A673 (cell line): Measurements from ENCODE around the gene ST8SIA5. TPM values are rescaled to one million over a fixed set of nuclear protein-coding genes. Genes with fewer than 3 reads are reported as not detected.

Experiments
- BruUV-seq: library from RNA; stranded (reverse); fragments of 400-500 nt; replicated peaks from 2 replicates; lab custom pipeline; 2021; lab: Mats Ljungman, UMichigan
- CTCF ChIA-PET: fragments of 300-600 bp; sonication (Branson Sonifier 250); formaldehyde crosslinking; loops from one replicate; lab custom pipeline; 2022; ENCODE audit warnings: antibody characterized with exemption; lab: Charles Lee
- POLR2A ChIA-PET: fragments of 300-600 bp; sonication (Branson Sonifier 250); formaldehyde crosslinking; loops from one replicate; lab custom pipeline; 2022; ENCODE audit warnings: antibody characterized with exemption; ENCODE audit not compliant: low non-redundant PET; lab: Charles Lee
- DNase-seq: peaks from one replicate; pipeline ENCODE4 v3.0.0-alpha.2; 2015; ENCODE audit warnings: low spot score
- H3K27ac ChIP-seq: fragments of 200-600 bp; sonication (generic); 2 replicates; pipeline ENCODE4 v1.5.1; 2016; ENCODE audit warnings: mixed run types, low read depth, mild to moderate bottlenecking, mixed read lengths, antibody characterized with exemption, low read length; ENCODE audit not compliant: poor library complexity, severe bottlenecking
- H3K27me3 ChIP-seq: fragments of 200-600 bp; sonication (generic); replicated peaks from 2 replicates; pipeline ENCODE4 v1.6.1; 2017; ENCODE audit warnings: mixed run types, low read depth, mild to moderate bottlenecking, mixed read lengths, antibody characterized with exemption, low read length; ENCODE audit not compliant: insufficient read depth, poor library complexity
- H3K36me3 ChIP-seq: fragments of 200-600 bp; sonication (generic); 2 replicates; pipeline ENCODE4 v1.6.1; 2016; ENCODE audit warnings: mixed run types, mild to moderate bottlenecking, mixed read lengths, antibody characterized with exemption, low read length; ENCODE audit not compliant: insufficient read depth, poor library complexity, severe bottlenecking
- H3K4me1 ChIP-seq: fragments of 200-600 bp; sonication (generic); 2 replicates; pipeline ENCODE4 v1.6.1; 2017; ENCODE audit warnings: mixed run types, mild to moderate bottlenecking, mixed read lengths, antibody characterized with exemption, low read length; ENCODE audit not compliant: insufficient read depth, poor library complexity, severe bottlenecking
- H3K4me3 ChIP-seq: fragments of 200-600 bp; sonication (generic); 2 replicates; pipeline ENCODE4 v1.5.1; 2016; ENCODE audit warnings: low read depth, mixed run types, mild to moderate bottlenecking, mixed read lengths, low read length; ENCODE audit not compliant: poor library complexity, severe bottlenecking
- H3K9me3 ChIP-seq: fragments of 200-600 bp; sonication (generic); 2 replicates; pipeline ENCODE4 v1.6.1; 2016; ENCODE audit warnings: mixed run types, low read depth, mild to moderate bottlenecking, mixed read lengths, antibody characterized with exemption, low read length; ENCODE audit not compliant: poor library complexity, severe bottlenecking
- EZH2 ChIP-seq: fragments of 200-600 bp; sonication (generic); IDR thresholded peaks from 2 replicates; pipeline ENCODE4 v1.6.1; 2017; ENCODE audit warnings: borderline replicate concordance, low read depth, mild to moderate bottlenecking, mixed read lengths, antibody characterized with exemption, low read length; ENCODE audit not compliant: poor library complexity, severe bottlenecking
- intact Hi-C: fragments of 100-400 bp; cut with micrococcal nuclease; formaldehyde crosslinking; loops from one replicate; pipeline ENCODE4 v1.10.0; 2022; ENCODE audit not compliant: unreplicated experiment
- total RNA-seq: library from RNA; stranded (reverse); gene quantifications from 2 replicates; pipeline ENCODE4 v1.2.3, GENCODE V29; 2021
- TF ChIP-seq, protein P1 (sequence below): fragments of 300-800, 200-600 bp; sonication (generic); conservative IDR thresholded peaks from 2 replicates; pipeline ENCODE4 v1.5.1; 2017; ENCODE audit warnings: low read depth, mild to moderate bottlenecking, antibody characterized with exemption, low read length, moderate library complexity, mixed read lengths

ST8SIA5 gene
- total RNA-seq, 1 experiment from 2014 or later, result 17.9 TPM

DNA sequence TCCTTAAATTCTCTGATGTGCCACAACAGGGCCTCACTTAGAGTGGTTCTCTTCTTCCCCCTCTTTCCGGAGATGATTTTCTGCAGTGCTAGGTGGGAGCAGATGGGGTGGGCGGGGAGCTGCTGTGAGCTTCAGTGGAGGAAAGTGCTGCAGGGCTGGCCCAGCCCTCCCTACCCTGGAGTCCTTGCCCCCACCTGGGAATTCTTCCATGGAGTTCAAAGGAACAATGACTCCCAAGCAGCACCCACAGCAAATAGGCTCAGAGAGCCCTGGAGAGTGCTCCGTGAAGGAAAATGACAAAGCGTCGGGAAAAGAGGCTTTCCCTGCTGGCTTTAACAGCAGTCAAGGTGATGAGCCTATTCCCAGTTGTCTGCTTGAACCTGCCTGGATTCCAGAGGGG is 128.6 kb downstream of the ST8SIA5 start:
- intact Hi-C loops, result no loop called here
- no peak for DNase-seq
- CTCF ChIA-PET, result no interaction called here
- TF ChIP-seq, protein P1, sequence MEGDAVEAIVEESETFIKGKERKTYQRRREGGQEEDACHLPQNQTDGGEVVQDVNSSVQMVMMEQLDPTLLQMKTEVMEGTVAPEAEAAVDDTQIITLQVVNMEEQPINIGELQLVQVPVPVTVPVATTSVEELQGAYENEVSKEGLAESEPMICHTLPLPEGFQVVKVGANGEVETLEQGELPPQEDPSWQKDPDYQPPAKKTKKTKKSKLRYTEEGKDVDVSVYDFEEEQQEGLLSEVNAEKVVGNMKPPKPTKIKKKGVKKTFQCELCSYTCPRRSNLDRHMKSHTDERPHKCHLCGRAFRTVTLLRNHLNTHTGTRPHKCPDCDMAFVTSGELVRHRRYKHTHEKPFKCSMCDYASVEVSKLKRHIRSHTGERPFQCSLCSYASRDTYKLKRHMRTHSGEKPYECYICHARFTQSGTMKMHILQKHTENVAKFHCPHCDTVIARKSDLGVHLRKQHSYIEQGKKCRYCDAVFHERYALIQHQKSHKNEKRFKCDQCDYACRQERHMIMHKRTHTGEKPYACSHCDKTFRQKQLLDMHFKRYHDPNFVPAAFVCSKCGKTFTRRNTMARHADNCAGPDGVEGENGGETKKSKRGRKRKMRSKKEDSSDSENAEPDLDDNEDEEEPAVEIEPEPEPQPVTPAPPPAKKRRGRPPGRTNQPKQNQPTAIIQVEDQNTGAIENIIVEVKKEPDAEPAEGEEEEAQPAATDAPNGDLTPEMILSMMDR, result no peak
- TF ChIP-seq EZH2, result no peak
- Histone ChIP-seq H3K9me3 (no peaks in the 10 kb centered on the region), H3K36me3 (no peaks in the 10 kb centered on the region), H3K27me3 (no peaks in the 10 kb centered on the region), H3K4me1 (peaks cover 10% of the 10 kb centered on the region), H3K4me3 (no peak overlapping the region), H3K27ac (no peak overlapping the region)
- BruUV-seq, result no TSS peak
- POLR2A ChIA-PET, result no interaction called here

GRCh38 chr18:46627136-46627535 is 129.7 kb downstream of the ST8SIA5 start:
- CTCF ChIA-PET, result no interaction called here
- TF ChIP-seq EZH2, result no peak
- TF ChIP-seq, protein P1, result no peak

DNA sequence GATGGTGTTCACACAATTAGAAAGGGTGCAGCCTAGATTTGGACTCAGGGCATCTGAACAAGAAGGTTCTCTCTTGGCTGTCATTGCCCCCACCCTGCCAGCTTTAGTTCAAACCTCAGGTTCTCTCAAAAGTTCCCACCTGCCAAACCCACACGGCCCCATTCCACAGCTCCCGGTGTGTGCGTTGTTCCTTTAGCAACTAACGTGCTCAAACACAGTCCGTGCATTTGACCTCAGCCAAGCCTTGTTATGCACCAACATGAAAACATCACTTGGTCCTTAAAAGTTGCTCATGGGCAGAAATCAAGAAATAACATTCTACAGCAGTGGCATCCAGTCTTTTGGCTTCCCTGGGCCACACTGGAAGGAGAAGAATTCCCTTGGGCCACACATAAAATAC is 131.8 kb downstream of the ST8SIA5 start:
- DNase-seq, result no peak
- intact Hi-C loops, result no loop called here
- BruUV-seq, result no TSS peak
- no peak overlapping the region for H3K4me3 ChIP-seq
- H3K4me1 ChIP-seq, result peaks cover 11% of the 10 kb centered on the region
- ChIA-PET CTCF (interaction anchor here (0.5 to 1.6 kb wide), 3 partner anchors 33 to 217 kb away, joined by 3 to 4 read pairs (median 3); no protein-coding TSS in a partner anchor), POLR2A (no interaction called here)
- H3K27me3 ChIP-seq, result no peaks in the 10 kb centered on the region
- no peaks in the 10 kb centered on the region for H3K9me3 ChIP-seq
- TF ChIP-seq, protein P1, result no peak
- TF ChIP-seq EZH2, result no peak
- H3K27ac ChIP-seq, result no peak overlapping the region
- H3K36me3 ChIP-seq, result no peaks in the 10 kb centered on the region

More at GRCh38 chr18:46627136-46627535, 129.7 kb downstream of the ST8SIA5 start:
- H3K36me3 ChIP-seq, result no peaks in the 10 kb centered on the region
- H3K9me3 ChIP-seq, result no peaks in the 10 kb centered on the region
- H3K4me1 ChIP-seq, result peaks cover 11% of the 10 kb centered on the region
- no peaks in the 10 kb centered on the region for H3K27me3 ChIP-seq
- POLR2A ChIA-PET, result no interaction called here
- H3K27ac ChIP-seq, result no peak overlapping the region
- no TSS peak for BruUV-seq
- intact Hi-C loops, result no loop called here
- no peak for DNase-seq
- no peak overlapping the region for H3K4me3 ChIP-seq
